PC-9 (cell line): ENCODE results near the gene GPRC6A. TPM values are rescaled to one million over a fixed set of nuclear protein-coding genes. Genes with fewer than 3 reads are reported as not detected.

Experiments used
- Bru-seq: library from RNA; stranded (reverse); fragments of 400-500 nt; gene quantifications from one replicate; lab custom pipeline; 2021; lab: Mats Ljungman, UMichigan
- BruChase-seq, 2 experiments: library from RNA; stranded (reverse); fragments of 400-500 nt; gene quantifications; one replicate each; lab custom pipeline; 2021; lab: Mats Ljungman, UMichigan
- BruUV-seq: library from RNA; stranded (reverse); fragments of 400-500 nt; replicated peaks from 2 replicates; lab custom pipeline; 2021; lab: Mats Ljungman, UMichigan
- CTCF ChIA-PET: fragments of 300-600 bp; sonication (Branson Sonifier 250); formaldehyde crosslinking; loops from one replicate; lab custom pipeline; 2022; ENCODE audit warnings: antibody characterized with exemption; lab: Charles Lee
- POLR2A ChIA-PET: fragments of 300-600 bp; sonication (Branson Sonifier 250); formaldehyde crosslinking; loops from one replicate; lab custom pipeline; 2022; ENCODE audit warnings: antibody characterized with exemption; ENCODE audit not compliant: unreplicated experiment; lab: Charles Lee
- DNase-seq, 2 experiments: peaks; one replicate each; pipeline versions ENCODE4 v3.0.0 to v3.0.0-alpha.2; 2015 to 2022; ENCODE audit warnings: mixed read lengths in 1 of 2
- H2AFZ ChIP-seq: fragments of 200-600 bp; sonication (generic); 2 replicates; pipeline ENCODE4 v1.8.1; 2017; ENCODE audit warnings: antibody characterized with exemption
- H3F3A ChIP-seq: fragments of 200-600 bp; sonication (generic); 2 replicates; pipeline ENCODE4 v1.8.1; 2017; ENCODE audit warnings: antibody characterized with exemption, mild to moderate bottlenecking, low read depth; ENCODE audit not compliant: insufficient read depth
- H3K27ac ChIP-seq: fragments of 200-600 bp; sonication (generic); 2 replicates; pipeline ENCODE4 v1.6.1; 2016; ENCODE audit warnings: mixed run types
- H3K27me3 ChIP-seq: fragments of 200-600 bp; sonication (generic); 2 replicates; pipeline ENCODE4 v1.6.1; 2016; ENCODE audit warnings: low read depth, mixed run types; ENCODE audit not compliant: insufficient read depth
- H3K36me3 ChIP-seq: fragments of 200-600 bp; sonication (generic); 2 replicates; pipeline ENCODE4 v1.6.1; 2016; ENCODE audit warnings: low read depth, mixed run types
- H3K4me1 ChIP-seq: fragments of 200-600 bp; sonication (generic); replicated peaks from 2 replicates; pipeline ENCODE4 v1.6.1; 2016; ENCODE audit warnings: mixed run types; ENCODE audit not compliant: insufficient read depth
- H3K4me2 ChIP-seq: fragments of 200-600 bp; sonication (generic); 2 replicates; pipeline ENCODE4 v1.6.1; 2017; ENCODE audit warnings: mixed run types
- H3K4me3 ChIP-seq: fragments of 200-600 bp; sonication (generic); 2 replicates; pipeline ENCODE4 v1.6.1; 2016; ENCODE audit warnings: mixed run types
- H3K79me2 ChIP-seq: fragments of 200-600 bp; sonication (generic); 2 replicates; pipeline ENCODE4 v1.6.1; 2017; ENCODE audit warnings: low read depth, mixed run types
- H3K9me2 ChIP-seq: fragments of 200-600 bp; sonication (generic); 2 replicates; pipeline ENCODE4 v1.8.1; 2017; ENCODE audit warnings: mild to moderate bottlenecking; ENCODE audit not compliant: insufficient read depth
- H3K9me3 ChIP-seq: fragments of 200-600 bp; sonication (generic); 2 replicates; pipeline ENCODE4 v1.8.1; 2016; ENCODE audit warnings: low read depth; ENCODE audit not compliant: insufficient read depth
- H4K20me1 ChIP-seq: fragments of 200-600 bp; sonication (generic); 2 replicates; pipeline ENCODE4 v1.8.1; 2017; ENCODE audit not compliant: insufficient read depth
- EZH2 ChIP-seq: fragments of 200-600 bp; sonication (generic); IDR thresholded peaks from 2 replicates; pipeline ENCODE4 v1.8.0; 2017; ENCODE audit warnings: antibody characterized with exemption, low read depth
- intact Hi-C: fragments of 100-400 bp; cut with micrococcal nuclease; formaldehyde crosslinking; loops from one replicate; pipeline ENCODE4 v1.10.0; 2022; ENCODE audit not compliant: unreplicated experiment
- long read RNA-seq: library from polyadenylated mRNA; stranded (forward); transcript quantifications from one replicate; pipeline ENCODE4 v2.0.0, GENCODE V29; 2022
- total RNA-seq: library from RNA; stranded (reverse); gene quantifications from 2 replicates; pipeline ENCODE4 v1.2.3, GENCODE V29; 2021
- TF ChIP-seq, protein P1 (sequence below): fragments of 200-600 bp; sonication (generic); conservative IDR thresholded peaks from 2 replicates; pipeline ENCODE4 v1.6.1; 2017; ENCODE audit warnings: mixed run types, antibody characterized with exemption, mild to moderate bottlenecking, moderate library complexity

The GPRC6A gene, protein sequence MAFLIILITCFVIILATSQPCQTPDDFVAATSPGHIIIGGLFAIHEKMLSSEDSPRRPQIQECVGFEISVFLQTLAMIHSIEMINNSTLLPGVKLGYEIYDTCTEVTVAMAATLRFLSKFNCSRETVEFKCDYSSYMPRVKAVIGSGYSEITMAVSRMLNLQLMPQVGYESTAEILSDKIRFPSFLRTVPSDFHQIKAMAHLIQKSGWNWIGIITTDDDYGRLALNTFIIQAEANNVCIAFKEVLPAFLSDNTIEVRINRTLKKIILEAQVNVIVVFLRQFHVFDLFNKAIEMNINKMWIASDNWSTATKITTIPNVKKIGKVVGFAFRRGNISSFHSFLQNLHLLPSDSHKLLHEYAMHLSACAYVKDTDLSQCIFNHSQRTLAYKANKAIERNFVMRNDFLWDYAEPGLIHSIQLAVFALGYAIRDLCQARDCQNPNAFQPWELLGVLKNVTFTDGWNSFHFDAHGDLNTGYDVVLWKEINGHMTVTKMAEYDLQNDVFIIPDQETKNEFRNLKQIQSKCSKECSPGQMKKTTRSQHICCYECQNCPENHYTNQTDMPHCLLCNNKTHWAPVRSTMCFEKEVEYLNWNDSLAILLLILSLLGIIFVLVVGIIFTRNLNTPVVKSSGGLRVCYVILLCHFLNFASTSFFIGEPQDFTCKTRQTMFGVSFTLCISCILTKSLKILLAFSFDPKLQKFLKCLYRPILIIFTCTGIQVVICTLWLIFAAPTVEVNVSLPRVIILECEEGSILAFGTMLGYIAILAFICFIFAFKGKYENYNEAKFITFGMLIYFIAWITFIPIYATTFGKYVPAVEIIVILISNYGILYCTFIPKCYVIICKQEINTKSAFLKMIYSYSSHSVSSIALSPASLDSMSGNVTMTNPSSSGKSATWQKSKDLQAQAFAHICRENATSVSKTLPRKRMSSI
- not detected in 2 replicates for total RNA-seq
- Bru-seq, nascent RNA, result percentile 12 among the genes with signal in this experiment
- percentile 6 among the genes with signal in this experiment for BruChase-seq, experiment 1, labeled RNA remaining after a 2-hour chase
- percentile 5 among the genes with signal in this experiment for BruChase-seq, experiment 2, labeled RNA remaining after a 6-hour chase
- long read RNA-seq, result 0 reads

GRCh38 chr6:116828983-116829382, at the start of gene GPRC6A:
TSS of gene GPRC6A (minus strand) at chr6:116829083. CDS start at chr6:116829013, 70 bp downstream.
- no peaks in the 10 kb centered on the region for H4K20me1 ChIP-seq
- BruUV-seq, result no TSS peak

DNA sequence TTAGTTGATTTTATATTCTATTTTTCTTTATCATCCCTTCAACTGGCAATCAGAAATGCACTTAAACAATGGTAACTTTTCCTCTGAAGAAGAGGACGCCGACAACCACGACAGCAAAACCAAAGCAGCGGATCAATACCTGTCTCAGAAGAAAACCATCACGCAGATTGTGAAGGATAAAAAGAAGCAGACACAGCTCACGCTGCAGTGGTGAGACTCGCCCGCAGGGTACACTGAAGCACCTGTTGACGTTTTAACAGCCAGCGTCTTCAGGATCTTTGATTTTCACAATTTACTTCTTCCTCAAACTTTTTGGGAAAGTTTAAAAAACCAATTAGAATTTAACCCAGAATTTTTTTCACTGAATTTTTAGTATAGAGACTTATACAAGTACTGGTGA, 48.9 kb upstream of the GPRC6A start:
- no peaks in the 10 kb centered on the region for H3K9me3 ChIP-seq
- H3K27me3 ChIP-seq, result peaks cover 34% of the 10 kb centered on the region
- H3F3A ChIP-seq, result no peaks in the 10 kb centered on the region
- no peak for DNase-seq
- no peaks in the 10 kb centered on the region for H4K20me1 ChIP-seq
- CTCF ChIA-PET, result no interaction called here
- H2AFZ ChIP-seq, result no peak overlapping the region
- H3K36me3 ChIP-seq, result no peaks in the 10 kb centered on the region
- no peak overlapping the region for H3K27ac ChIP-seq
- peak overlapping the region; percentile 72 for H3K4me2 ChIP-seq
- no peak overlapping the region; the same call in 1 of the 2 replicates for H3K4me3 ChIP-seq
- POLR2A ChIA-PET, result no interaction called here
- intact Hi-C loops, result no loop called here
- BruUV-seq, result no TSS peak
- no peaks in the 10 kb centered on the region for H3K4me1 ChIP-seq
- H3K9me2 ChIP-seq, result no peaks in the 10 kb centered on the region
- TF ChIP-seq EZH2, result no peak
- TF ChIP-seq, protein P1, sequence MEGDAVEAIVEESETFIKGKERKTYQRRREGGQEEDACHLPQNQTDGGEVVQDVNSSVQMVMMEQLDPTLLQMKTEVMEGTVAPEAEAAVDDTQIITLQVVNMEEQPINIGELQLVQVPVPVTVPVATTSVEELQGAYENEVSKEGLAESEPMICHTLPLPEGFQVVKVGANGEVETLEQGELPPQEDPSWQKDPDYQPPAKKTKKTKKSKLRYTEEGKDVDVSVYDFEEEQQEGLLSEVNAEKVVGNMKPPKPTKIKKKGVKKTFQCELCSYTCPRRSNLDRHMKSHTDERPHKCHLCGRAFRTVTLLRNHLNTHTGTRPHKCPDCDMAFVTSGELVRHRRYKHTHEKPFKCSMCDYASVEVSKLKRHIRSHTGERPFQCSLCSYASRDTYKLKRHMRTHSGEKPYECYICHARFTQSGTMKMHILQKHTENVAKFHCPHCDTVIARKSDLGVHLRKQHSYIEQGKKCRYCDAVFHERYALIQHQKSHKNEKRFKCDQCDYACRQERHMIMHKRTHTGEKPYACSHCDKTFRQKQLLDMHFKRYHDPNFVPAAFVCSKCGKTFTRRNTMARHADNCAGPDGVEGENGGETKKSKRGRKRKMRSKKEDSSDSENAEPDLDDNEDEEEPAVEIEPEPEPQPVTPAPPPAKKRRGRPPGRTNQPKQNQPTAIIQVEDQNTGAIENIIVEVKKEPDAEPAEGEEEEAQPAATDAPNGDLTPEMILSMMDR, result no peak
- no peaks in the 10 kb centered on the region for H3K79me2 ChIP-seq

More at GRCh38 chr6:116828983-116829382, at the start of gene GPRC6A:
- no peaks in the 10 kb centered on the region for H3K9me3 ChIP-seq
- no peaks in the 10 kb centered on the region for H3K36me3 ChIP-seq
- no peak for DNase-seq
- H3K9me2 ChIP-seq, result no peaks in the 10 kb centered on the region
- H3K27ac ChIP-seq, result no peak within 1 kb of the TSS
- H3F3A ChIP-seq, result no peaks in the 10 kb centered on the region
- no peak within 1 kb of the TSS for H3K4me3 ChIP-seq
- no peaks in the 10 kb centered on the region for H3K79me2 ChIP-seq
- H3K4me2 ChIP-seq, result no peak within 1 kb of the TSS
- H3K27me3 ChIP-seq, result no peaks in the 10 kb centered on the region
- H2AFZ ChIP-seq, result no peak within 1 kb of the TSS
- intact Hi-C loops, result no loop called here
- ChIA-PET POLR2A (no interaction called here), CTCF (no interaction called here)
- no peaks in the 10 kb centered on the region for H3K4me1 ChIP-seq
- no peak for TF ChIP-seq EZH2
- TF ChIP-seq, protein P1, result no peak
